COLO668 (cell line): ENCODE measurements around the gene SMAGP.

Experiments
- DNase-seq: peaks from one replicate; lab custom pipeline; 2025; ENCODE audit not compliant: unreplicated experiment; lab: John Stamatoyannopoulos, UW

The SMAGP gene

GRCh38 chr12:51198568-51199365 lies 71.4 kb downstream of the SMAGP start:
- DNase-seq: no peak

GRCh38 chr12:51197736-51198567 lies 72.3 kb downstream of the SMAGP start:
- DNase-seq: no peak

- DNase-seq: no peak
Measured at GRCh38 chr12:51196547-51196946, 73.7 kb downstream of the SMAGP start.

GRCh38 chr12:51195841-51196240 lies 74.4 kb downstream of the SMAGP start:
- DNase-seq: no peak
